Keratinocyte (primary cell): Measurements from ENCODE around the gene GYS1. TPM values are rescaled to one million over a fixed set of nuclear protein-coding genes. Genes with fewer than 3 reads are reported as not detected.

Experiments
- DNase-seq: peaks from one replicate; pipeline ENCODE4 v3.0.0-alpha.2; 2011; ENCODE audit warnings: low read depth, missing footprints, low spot score
- FAIRE-seq: peaks from 2 replicates; lab custom pipeline; 2011; peaks lifted over from hg19 to GRCh38; lab: Jason Lieb, UNC
- H2AFZ ChIP-seq: 2 replicates; pipeline ENCODE4 v1.6.0; 2012; ENCODE audit warnings: low read length, control low read depth, inconsistent platforms; ENCODE audit not compliant: control insufficient read depth
- H3K27ac ChIP-seq: 2 replicates; pipeline ENCODE4 v1.5.1; 2011; ENCODE audit warnings: low read length; ENCODE audit not compliant: control insufficient read depth, insufficient read depth
- H3K27me3 ChIP-seq: 3 replicates; pipeline ENCODE4 v1.6.0; 2011; ENCODE audit warnings: low read length; ENCODE audit not compliant: control insufficient read depth, insufficient read depth; ENCODE audit errors: extremely low read depth
- H3K36me3 ChIP-seq, 2 experiments: 2 replicates in 1 of 2; 3 replicates in 1 of 2; pipeline ENCODE4 v1.5.1; 2011; ENCODE audit warnings: low read length in 2 of 2, mild to moderate bottlenecking in 1 of 2; ENCODE audit not compliant: control insufficient read depth in 2 of 2, insufficient read depth in 2 of 2; ENCODE audit errors: extremely low read depth in 1 of 2
- H3K4me1 ChIP-seq: 3 replicates; pipeline ENCODE4 v1.5.1; 2011; ENCODE audit warnings: low read length; ENCODE audit not compliant: control insufficient read depth, insufficient read depth; ENCODE audit errors: extremely low read depth
- H3K4me2 ChIP-seq: 3 replicates; pipeline ENCODE4 v1.6.0; 2011; ENCODE audit warnings: low read depth, low read length; ENCODE audit not compliant: control insufficient read depth, insufficient read depth; ENCODE audit errors: extremely low read depth
- H3K4me3 ChIP-seq, 3 experiments: fragments of 200-600 bp in 1 of 3; sonication (generic) in 1 of 3; 2 replicates in 2 of 3; 3 replicates in 1 of 3; pipeline ENCODE4 v1.5.1; 2011 to 2016; ENCODE audit warnings: low read length in 3 of 3, mild to moderate bottlenecking in 3 of 3, control low read depth in 2 of 3, inconsistent platforms in 1 of 3, low read depth in 1 of 3, mixed read lengths in 1 of 3, mixed run types in 1 of 3, moderate library complexity in 1 of 3; ENCODE audit not compliant: control insufficient read depth in 2 of 3, insufficient read depth in 2 of 3; ENCODE audit errors: extremely low read depth in 1 of 3
- H3K79me2 ChIP-seq: 2 replicates; pipeline ENCODE4 v1.6.0; 2012; ENCODE audit warnings: low read length; ENCODE audit not compliant: control insufficient read depth, insufficient read depth
- H3K9ac ChIP-seq: 3 replicates; pipeline ENCODE4 v1.6.0; 2011; ENCODE audit warnings: low read length; ENCODE audit not compliant: control insufficient read depth, insufficient read depth; ENCODE audit errors: extremely low read depth
- H3K9me1 ChIP-seq: 3 replicates; pipeline ENCODE4 v1.6.0; 2011; ENCODE audit warnings: low read length; ENCODE audit not compliant: control insufficient read depth, insufficient read depth; ENCODE audit errors: extremely low read depth
- H3K9me3 ChIP-seq: 2 replicates; pipeline ENCODE4 v1.5.1; 2012; ENCODE audit warnings: low read depth, low read length; ENCODE audit not compliant: control insufficient read depth
- H4K20me1 ChIP-seq: 3 replicates; pipeline ENCODE4 v1.6.0; 2011; ENCODE audit warnings: low read length; ENCODE audit not compliant: control insufficient read depth, insufficient read depth; ENCODE audit errors: extremely low read depth
- EZH2 ChIP-seq: IDR thresholded peaks from one replicate; pipeline ENCODE4 v1.6.1; 2012; ENCODE audit warnings: inconsistent platforms, mild to moderate bottlenecking, low read length, moderate library complexity
- dilution Hi-C: fragments of 300-500 bp; cut with MboI; formaldehyde crosslinking; loops from one replicate; pipeline ENCODE4 v1.7.0; 2020; ENCODE audit warnings: low sequenced_read_pairs; ENCODE audit not compliant: extremely low pct_ligation_motif_present
- polyA plus RNA-seq, 5 experiments: library from polyadenylated mRNA; depleted of rRNA in 3 of 5; stranded (reverse) in 3 of 5; stranded (forward) in 1 of 5; unstranded in 1 of 5; fragments of >200 nt; gene quantifications; 1 replicate in 1 of 5; 2 replicates in 3 of 5; 3 replicates in 1 of 5; pipeline versions ENCODE4 v1.2.1 to v1.2.3, GENCODE V29; 2011 to 2012; ENCODE audit warnings: missing spikeins in 2 of 5, low read depth in 1 of 5, low replicate concordance in 1 of 5
- TF ChIP-seq, protein P1 (sequence below), 3 experiments: IDR thresholded peaks in 1 of 3; conservative IDR thresholded peaks in 1 of 3; optimal IDR thresholded peaks in 1 of 3; 2 replicates in 2 of 3; 3 replicates in 1 of 3; pipeline versions ENCODE3 to v1.5.1; 2011; ENCODE audit warnings: low read length in 3 of 3, mild to moderate bottlenecking in 3 of 3, moderate library complexity in 2 of 3, control low read depth in 1 of 3, inconsistent platforms in 1 of 3; ENCODE audit not compliant: insufficient read depth in 2 of 3; ENCODE audit errors: extremely low read depth in 1 of 3

The GYS1 gene
- polyA plus RNA-seq, 1 donor (not counting 4 experiments of a cell fraction or from before 2014, with no cell fraction given) = 46.5 TPM

DNA sequence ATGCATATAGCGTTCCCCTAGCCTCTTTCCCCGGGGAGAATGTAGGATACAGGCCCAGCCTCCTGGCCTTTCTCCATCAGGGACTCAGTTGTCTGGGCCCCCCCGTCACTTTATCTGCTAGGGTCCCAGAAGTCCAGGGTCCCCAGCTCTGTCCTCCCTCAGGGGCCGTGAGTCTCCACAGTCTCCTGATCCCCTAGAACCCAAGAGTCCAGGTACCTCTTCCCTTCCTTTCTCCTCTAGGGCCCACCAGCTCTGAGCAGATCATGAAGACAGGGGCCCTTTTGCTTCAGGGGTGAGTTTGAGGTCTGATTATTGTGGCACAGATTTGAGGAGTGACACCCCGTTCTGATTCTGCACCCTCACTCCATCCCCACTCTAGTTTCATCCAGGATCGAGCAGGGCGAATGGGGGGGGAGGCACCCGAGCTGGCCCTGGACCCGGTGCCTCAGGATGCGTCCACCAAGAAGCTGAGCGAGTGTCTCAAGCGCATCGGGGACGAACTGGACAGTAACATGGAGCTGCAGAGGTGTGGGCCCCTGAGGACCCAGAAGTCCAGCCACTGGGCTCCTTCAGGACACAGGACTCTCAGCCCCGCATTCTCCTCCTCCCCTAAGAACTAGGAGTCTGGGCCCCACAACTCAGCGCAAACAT, 37.7 kb downstream of the GYS1 start:
- FAIRE-seq = no peak
- Histone ChIP-seq H3K36me3 (peaks cover 4 to 6% of the 10 kb centered on the region in 2 experiments), H3K4me2 (peak overlapping the region; percentile 90), H3K4me3 (peak overlapping the region; percentile 85 to 89 (median 85)), H3K27me3 (no peaks in the 10 kb centered on the region), H3K9ac (peak overlapping the region; percentile 97), H3K9me1 (no peaks in the 10 kb centered on the region), H3K27ac (peak overlapping the region; percentile 90), H2AFZ (no peak overlapping the region), H4K20me1 (no peaks in the 10 kb centered on the region), H3K9me3 (no peaks in the 10 kb centered on the region), H3K79me2 (peaks cover 19% of the 10 kb centered on the region), H3K4me1 (peaks cover 5% of the 10 kb centered on the region)
- no peak for DNase-seq
- TF ChIP-seq, protein P1, sequence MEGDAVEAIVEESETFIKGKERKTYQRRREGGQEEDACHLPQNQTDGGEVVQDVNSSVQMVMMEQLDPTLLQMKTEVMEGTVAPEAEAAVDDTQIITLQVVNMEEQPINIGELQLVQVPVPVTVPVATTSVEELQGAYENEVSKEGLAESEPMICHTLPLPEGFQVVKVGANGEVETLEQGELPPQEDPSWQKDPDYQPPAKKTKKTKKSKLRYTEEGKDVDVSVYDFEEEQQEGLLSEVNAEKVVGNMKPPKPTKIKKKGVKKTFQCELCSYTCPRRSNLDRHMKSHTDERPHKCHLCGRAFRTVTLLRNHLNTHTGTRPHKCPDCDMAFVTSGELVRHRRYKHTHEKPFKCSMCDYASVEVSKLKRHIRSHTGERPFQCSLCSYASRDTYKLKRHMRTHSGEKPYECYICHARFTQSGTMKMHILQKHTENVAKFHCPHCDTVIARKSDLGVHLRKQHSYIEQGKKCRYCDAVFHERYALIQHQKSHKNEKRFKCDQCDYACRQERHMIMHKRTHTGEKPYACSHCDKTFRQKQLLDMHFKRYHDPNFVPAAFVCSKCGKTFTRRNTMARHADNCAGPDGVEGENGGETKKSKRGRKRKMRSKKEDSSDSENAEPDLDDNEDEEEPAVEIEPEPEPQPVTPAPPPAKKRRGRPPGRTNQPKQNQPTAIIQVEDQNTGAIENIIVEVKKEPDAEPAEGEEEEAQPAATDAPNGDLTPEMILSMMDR (optimal IDR thresholded peaks at IDR 0.05 in 1 of 3, IDR thresholded peaks at IDR 0.05 in 1 of 3, conservative IDR thresholded peaks at IDR 0.05 in 1 of 3; ENCODE audit: extremely low read depth in 1 of 3, insufficient read depth in 2 of 3, low read length in 3 of 3) = no peak
- no peak for TF ChIP-seq EZH2
- dilution Hi-C loops = no loop called here

DNA sequence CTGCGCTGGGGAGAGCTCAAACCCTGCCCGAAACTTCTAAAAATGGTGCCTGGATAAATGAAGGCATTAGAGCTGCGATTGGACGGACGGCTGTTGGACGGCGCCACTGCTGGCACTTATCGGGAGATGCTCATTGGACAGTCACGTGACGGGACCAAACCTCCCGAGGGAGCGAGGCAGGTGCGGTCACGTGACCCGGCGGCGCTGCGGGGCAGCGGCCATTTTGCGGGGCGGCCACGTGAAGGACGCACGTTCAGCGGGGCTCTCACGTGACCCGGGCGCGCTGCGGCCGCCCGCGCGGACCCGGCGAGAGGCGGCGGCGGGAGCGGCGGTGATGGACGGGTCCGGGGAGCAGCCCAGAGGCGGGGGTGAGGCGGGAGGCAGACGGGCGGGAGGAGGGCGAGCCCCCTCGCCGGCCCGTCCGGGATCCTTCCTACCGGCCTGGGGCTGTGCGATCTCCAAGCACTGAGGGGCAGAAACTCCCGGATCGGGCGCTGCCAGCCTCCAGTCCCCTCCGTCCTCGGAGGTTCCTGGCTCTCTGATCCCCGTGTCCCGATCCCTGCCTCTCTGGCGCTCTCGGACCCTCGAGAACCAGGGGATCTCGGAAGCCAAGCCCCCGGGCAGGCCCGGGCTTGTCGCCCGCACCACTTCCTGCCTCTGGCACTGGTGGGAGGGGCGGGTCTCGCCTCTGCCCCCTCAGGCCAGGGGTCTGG, 38.4 kb downstream of the GYS1 start, which contains the start of gene BAX:
BAX (plus strand) TSS at position 281 of the 713 bp plus-strand sequence; CDS start at position 335, 54 bp downstream.
- Histone ChIP-seq H4K20me1 (no peaks in the 10 kb centered on the region), H3K9ac (peak within 1 kb of the TSS; percentile 97), H3K9me1 (no peaks in the 10 kb centered on the region), H3K79me2 (peaks cover 19% of the 10 kb centered on the region), H3K27ac (peak within 1 kb of the TSS; percentile 90), H3K4me2 (peak within 1 kb of the TSS; percentile 90), H3K4me1 (peaks cover 5% of the 10 kb centered on the region), H3K4me3 (peak within 1 kb of the TSS; percentile 85 to 89 (median 85)), H3K36me3 (peaks cover 4 to 6% of the 10 kb centered on the region in 2 experiments), H3K9me3 (no peaks in the 10 kb centered on the region), H3K27me3 (no peaks in the 10 kb centered on the region), H2AFZ (peak within 1 kb of the TSS; percentile 75)
- DNase-seq (no peak), FAIRE-seq (no peak)
- dilution Hi-C loops = no loop called here
- no peak for TF ChIP-seq EZH2
- TF ChIP-seq, protein P1 (optimal IDR thresholded peaks at IDR 0.05 in 1 of 3, IDR thresholded peaks at IDR 0.05 in 1 of 3, conservative IDR thresholded peaks at IDR 0.05 in 1 of 3; ENCODE audit: extremely low read depth in 1 of 3, insufficient read depth in 2 of 3, low read length in 3 of 3) = peak in 1 of 3 experiments; percentile 41
